Mucosa of descending colon (tissue), 3 donors: ENCODE measurements around the gene SOBP. TPM values are rescaled to one million over a fixed set of nuclear protein-coding genes. Genes with fewer than 3 reads are reported as not detected.
"Not testable (repeated sequence)": the region's sequence is repeated elsewhere in the genome, so short reads cannot be mapped to it uniquely, and the experiment has no call there.

Source experiments
- ATAC-seq: fragments of 200-7000 bp; cut with Tn5 transposase; one replicate; pipeline ENCODE4 v1.9.1; 2020; ENCODE audit warnings: mild to moderate bottlenecking, moderate library complexity
- DNase-seq, 3 donors: peaks; one replicate each; pipeline ENCODE4 v3.0.0-alpha.2; 2020
- H3K36me3 ChIP-seq: fragments of 200-600 bp; one replicate; pipeline ENCODE4 v1.8.0; 2021; ENCODE audit warnings: low read depth, mild to moderate bottlenecking
- H3K4me1 ChIP-seq: fragments of 200-600 bp; one replicate; pipeline ENCODE4 v1.8.0; 2021; ENCODE audit warnings: low read depth, mild to moderate bottlenecking
- H3K4me3 ChIP-seq: fragments of 200-600 bp; one replicate; pipeline ENCODE4 v1.8.0; 2021; ENCODE audit warnings: mild to moderate bottlenecking
- H3K9me3 ChIP-seq: fragments of 200-600 bp; one replicate; pipeline ENCODE4 v1.8.0; 2021; ENCODE audit warnings: mild to moderate bottlenecking
- CTCF ChIP-seq: fragments of 200-600 bp; IDR thresholded peaks from one replicate; pipeline ENCODE4 v1.8.0; 2022; ENCODE audit warnings: antibody characterized with exemption, mild to moderate bottlenecking
- intact Hi-C, 2 donors: fragments of 100-400 bp; cut with DNase I in 1 of 2; cut with micrococcal nuclease in 1 of 2; formaldehyde crosslinking; loops; one replicate each; pipeline versions ENCODE4 v1.11.0 to v1.11.1; 2022; cut with DNase I, micrococcal nuclease
- total RNA-seq, 3 donors: library from RNA; stranded (reverse); fragmentation: NEBNext Ultra II Directional in 2 of 3; extraction: Animal tissue kit (Norgen Biotek cat#: 25700) in 2 of 3; gene quantifications; one replicate each; pipeline versions ENCODE4 v1.2.1 to v1.2.4, GENCODE V29; 2021 to 2023
- donor health status: DM: no; HTN: no; CAD: no; lungs with moderate emphysema.
- donor health status: DM: no; HTN: no; CAD: no.
- donor health status: DM: no; HTN: yes; CAD: no.

The SOBP gene
- total RNA-seq, 3 donors from 2014 or later: 1.2 to 31.5 (median 2.5) TPM

GRCh38 chr6:107550241-107550840 lies 60.4 kb downstream of the SOBP start:
- Histone ChIP-seq H3K4me1 (no peaks in the 10 kb centered on the region), H3K9me3 (no peaks in the 10 kb centered on the region), H3K4me3 (no peak overlapping the region), H3K36me3 (no peaks in the 10 kb centered on the region)
- TF ChIP-seq CTCF: no peak
- no peak for ATAC-seq
- DNase-seq: no peak
- intact Hi-C loops: no loop called here

GRCh38 chr6:107550906-107551305 lies 61.0 kb downstream of the SOBP start:
- Histone ChIP-seq H3K9me3 (no peaks in the 10 kb centered on the region), H3K36me3 (no peaks in the 10 kb centered on the region), H3K4me3 (no peak overlapping the region), H3K4me1 (no peaks in the 10 kb centered on the region)
- ATAC-seq (no peak), DNase-seq (no peak)
- intact Hi-C loops: no loop called here
- no peak for TF ChIP-seq CTCF

GRCh38 chr6:107553121-107553520 lies 63.2 kb downstream of the SOBP start:
- H3K4me1 ChIP-seq, H3K36me3 ChIP-seq, intact Hi-C loops, H3K4me3 ChIP-seq, DNase-seq, ATAC-seq, H3K9me3 ChIP-seq: not testable (repeated sequence)

- TF ChIP-seq CTCF: no peak
- intact Hi-C loops: no loop called here
- Histone ChIP-seq H3K36me3 (no peaks in the 10 kb centered on the region), H3K4me3 (no peak overlapping the region), H3K9me3 (no peaks in the 10 kb centered on the region), H3K4me1 (no peaks in the 10 kb centered on the region)
- ATAC-seq (no peak), DNase-seq (no peak)
Measured at GRCh38 chr6:107554326-107554725, 64.4 kb downstream of the SOBP start.

GRCh38 chr6:107554918-107555317 lies 65.0 kb downstream of the SOBP start:
- H3K4me3 ChIP-seq: no peak overlapping the region
- DNase-seq: no peak
- TF ChIP-seq CTCF: no peak
- H3K4me1 ChIP-seq: no peaks in the 10 kb centered on the region
- intact Hi-C loops: no loop called here
- H3K9me3 ChIP-seq: no peaks in the 10 kb centered on the region
- no peak for ATAC-seq
- H3K36me3 ChIP-seq: no peaks in the 10 kb centered on the region

- intact Hi-C loops: no loop called here
- no peaks in the 10 kb centered on the region for H3K9me3 ChIP-seq
- no peak for ATAC-seq
- no peaks in the 10 kb centered on the region for H3K4me1 ChIP-seq
- no peak overlapping the region for H3K4me3 ChIP-seq
- H3K36me3 ChIP-seq: no peaks in the 10 kb centered on the region
- TF ChIP-seq CTCF: no peak
- DNase-seq: no peak
Measured at GRCh38 chr6:107555449-107555848, 65.5 kb downstream of the SOBP start.
